BJ (cell line): ENCODE results near the gene AFG1L. TPM values are rescaled to one million over a fixed set of nuclear protein-coding genes. Genes with fewer than 3 reads are reported as not detected.

ENCODE experiments used
- CTCF ChIA-PET: fragments of 350-600 bp; formaldehyde crosslinking; extraction: SDS; loops from one replicate; lab custom pipeline; 2021; ENCODE audit warnings: antibody characterized with exemption, inconsistent platforms; lab: Yijun Ruan, JAX
- POLR2A ChIA-PET: fragments of 300-600 bp; sonication (Branson Sonifier 250); formaldehyde crosslinking; extraction: SDS; loops from one replicate; lab custom pipeline; 2021; ENCODE audit warnings: antibody characterized with exemption; lab: Charles Lee
- DNase-seq: peaks from one replicate; pipeline ENCODE4 v3.0.0-alpha.2; 2011; ENCODE audit warnings: low read depth
- H3K27me3 ChIP-seq: 2 replicates; pipeline ENCODE4 v1.6.0; 2011; ENCODE audit warnings: low read length; ENCODE audit not compliant: control insufficient read depth, insufficient read depth
- H3K36me3 ChIP-seq: 2 replicates; pipeline ENCODE4 v1.5.1; 2011; ENCODE audit warnings: low read length; ENCODE audit not compliant: control insufficient read depth, insufficient read depth
- H3K4me3 ChIP-seq: 2 replicates; pipeline ENCODE4 v1.5.1; 2011; ENCODE audit warnings: low read depth, mild to moderate bottlenecking, control low read depth, low read length
- polyA plus RNA-seq: library from polyadenylated mRNA; depleted of rRNA; stranded (reverse); fragments of >200 nt; gene quantifications from 2 replicates; pipeline ENCODE4 v1.2.3, GENCODE V29; 2011
- TF ChIP-seq, protein P1 (sequence below): IDR thresholded peaks from 2 replicates; pipeline ENCODE4 v1.5.1; 2011; ENCODE audit warnings: low read depth, mild to moderate bottlenecking, control low read depth, inconsistent platforms, low read length, moderate library complexity; ENCODE audit not compliant: insufficient read depth

Gene AFG1L
- polyA plus RNA-seq, 1 experiment, result 1.7 TPM

DNA sequence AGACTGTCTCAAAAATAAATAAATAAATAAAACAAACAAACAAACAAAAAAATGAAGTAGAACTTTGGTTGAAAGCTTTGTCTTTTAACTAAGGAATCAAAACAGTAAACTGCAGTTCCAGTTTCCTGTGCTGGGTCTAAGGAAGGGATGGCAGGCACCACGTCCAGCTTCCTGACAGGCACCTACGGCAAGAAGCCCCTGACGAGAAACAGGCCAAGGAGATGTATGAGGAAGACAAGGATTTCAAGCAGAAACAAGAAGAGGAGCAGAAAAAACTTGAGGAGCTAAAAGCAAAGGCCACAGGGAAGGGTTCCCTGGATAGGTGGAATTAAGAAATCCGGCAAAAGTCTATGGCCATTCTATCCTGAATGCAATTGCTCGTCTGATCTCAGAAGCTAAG lies 42.8 kb upstream of the AFG1L start:
- no peak overlapping the region for H3K4me3 ChIP-seq
- H3K36me3 ChIP-seq, result no peaks in the 10 kb centered on the region
- ChIA-PET CTCF (interaction anchor here (2.5 kb wide), 1 partner anchor 8 kb away, joined by 9 read pairs; the partner anchor contains the start of gene SNX3), POLR2A (no interaction called here)
- DNase-seq, result no peak
- H3K27me3 ChIP-seq, result no peaks in the 10 kb centered on the region
- TF ChIP-seq, protein P1, sequence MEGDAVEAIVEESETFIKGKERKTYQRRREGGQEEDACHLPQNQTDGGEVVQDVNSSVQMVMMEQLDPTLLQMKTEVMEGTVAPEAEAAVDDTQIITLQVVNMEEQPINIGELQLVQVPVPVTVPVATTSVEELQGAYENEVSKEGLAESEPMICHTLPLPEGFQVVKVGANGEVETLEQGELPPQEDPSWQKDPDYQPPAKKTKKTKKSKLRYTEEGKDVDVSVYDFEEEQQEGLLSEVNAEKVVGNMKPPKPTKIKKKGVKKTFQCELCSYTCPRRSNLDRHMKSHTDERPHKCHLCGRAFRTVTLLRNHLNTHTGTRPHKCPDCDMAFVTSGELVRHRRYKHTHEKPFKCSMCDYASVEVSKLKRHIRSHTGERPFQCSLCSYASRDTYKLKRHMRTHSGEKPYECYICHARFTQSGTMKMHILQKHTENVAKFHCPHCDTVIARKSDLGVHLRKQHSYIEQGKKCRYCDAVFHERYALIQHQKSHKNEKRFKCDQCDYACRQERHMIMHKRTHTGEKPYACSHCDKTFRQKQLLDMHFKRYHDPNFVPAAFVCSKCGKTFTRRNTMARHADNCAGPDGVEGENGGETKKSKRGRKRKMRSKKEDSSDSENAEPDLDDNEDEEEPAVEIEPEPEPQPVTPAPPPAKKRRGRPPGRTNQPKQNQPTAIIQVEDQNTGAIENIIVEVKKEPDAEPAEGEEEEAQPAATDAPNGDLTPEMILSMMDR, result no peak

DNA sequence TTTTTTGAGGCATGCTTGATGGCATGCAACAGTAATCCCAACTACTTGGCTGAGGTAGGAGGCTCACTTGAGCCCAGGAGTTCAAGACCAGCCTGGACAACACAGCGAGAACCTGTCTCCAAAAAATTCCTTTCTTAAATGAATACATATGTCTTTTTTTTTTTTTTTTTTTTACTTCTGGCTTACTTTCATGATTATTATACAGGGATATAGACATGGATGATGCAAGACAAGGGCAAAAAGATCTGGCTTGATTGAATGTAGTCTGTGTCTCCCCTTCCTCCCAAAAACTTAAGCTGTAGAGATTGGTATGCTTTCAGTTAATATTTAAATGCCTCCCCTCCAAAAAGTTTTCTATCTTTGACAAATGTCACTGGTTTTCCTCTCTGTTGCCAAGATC lies 41.6 kb upstream of the AFG1L start:
- Histone ChIP-seq H3K36me3 (no peaks in the 10 kb centered on the region), H3K27me3 (no peaks in the 10 kb centered on the region), H3K4me3 (no peak overlapping the region)
- ChIA-PET CTCF (no interaction called here), POLR2A (interaction anchor here (0.6 kb wide), 1 partner anchor 41 kb away, joined by 5 read pairs; no protein-coding TSS in a partner anchor)
- no peak for DNase-seq
- TF ChIP-seq, protein P1, result no peak

DNA sequence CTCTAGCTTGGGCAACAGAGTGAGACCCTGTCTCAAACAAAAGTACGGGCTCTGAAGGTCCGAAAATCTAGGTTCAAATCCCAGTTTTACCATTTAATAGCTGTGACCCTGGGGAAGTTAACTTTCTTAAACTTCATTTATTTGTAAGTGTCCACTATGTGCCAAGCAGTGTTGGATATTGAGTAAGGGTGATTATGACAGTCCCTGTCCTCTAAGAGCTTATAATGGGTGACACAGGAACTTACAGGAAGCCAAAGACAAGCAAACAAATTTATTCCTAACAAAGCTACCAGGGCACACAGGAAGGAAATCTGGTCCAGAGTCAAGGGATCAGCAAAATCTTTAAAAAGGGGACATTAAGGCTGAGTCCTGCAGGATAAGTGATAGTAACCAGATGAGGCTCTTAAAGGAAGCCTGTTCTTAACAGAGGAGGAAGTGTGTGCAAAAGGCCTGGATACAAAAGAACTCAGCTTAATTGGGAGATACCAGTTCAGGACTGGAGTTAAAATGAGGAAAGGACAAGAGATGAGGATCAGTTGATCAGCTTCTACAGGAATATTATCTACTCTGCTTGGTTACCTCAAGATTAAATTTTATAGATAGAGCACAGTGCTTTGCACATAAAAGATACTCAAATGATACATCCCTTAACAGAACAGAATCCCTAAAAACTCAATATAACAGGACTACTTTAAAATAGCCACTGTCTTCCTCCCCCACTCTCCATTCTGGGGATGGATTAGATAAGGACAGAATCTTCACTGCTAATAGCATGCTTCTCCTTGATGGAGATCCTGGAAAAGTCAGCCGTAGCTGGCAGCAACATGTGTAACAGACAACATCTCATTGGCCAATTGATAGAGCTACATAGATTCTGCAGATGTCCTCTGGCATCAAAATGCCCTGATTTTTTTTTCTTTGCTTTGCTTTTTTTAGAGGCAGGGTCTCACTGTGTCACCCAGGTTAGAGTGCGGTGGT lies 40.1 kb upstream of the AFG1L start:
- Histone ChIP-seq H3K27me3 (no peaks in the 10 kb centered on the region), H3K4me3 (no peak overlapping the region), H3K36me3 (no peaks in the 10 kb centered on the region)
- ChIA-PET POLR2A (no interaction called here), CTCF (interaction anchor here (0.6 to 1.1 kb wide), 2 partner anchors 15 to 39 kb away, joined by 3 read pairs; no protein-coding TSS in a partner anchor)
- DNase-seq, result no peak
- TF ChIP-seq, protein P1, result no peak

DNA sequence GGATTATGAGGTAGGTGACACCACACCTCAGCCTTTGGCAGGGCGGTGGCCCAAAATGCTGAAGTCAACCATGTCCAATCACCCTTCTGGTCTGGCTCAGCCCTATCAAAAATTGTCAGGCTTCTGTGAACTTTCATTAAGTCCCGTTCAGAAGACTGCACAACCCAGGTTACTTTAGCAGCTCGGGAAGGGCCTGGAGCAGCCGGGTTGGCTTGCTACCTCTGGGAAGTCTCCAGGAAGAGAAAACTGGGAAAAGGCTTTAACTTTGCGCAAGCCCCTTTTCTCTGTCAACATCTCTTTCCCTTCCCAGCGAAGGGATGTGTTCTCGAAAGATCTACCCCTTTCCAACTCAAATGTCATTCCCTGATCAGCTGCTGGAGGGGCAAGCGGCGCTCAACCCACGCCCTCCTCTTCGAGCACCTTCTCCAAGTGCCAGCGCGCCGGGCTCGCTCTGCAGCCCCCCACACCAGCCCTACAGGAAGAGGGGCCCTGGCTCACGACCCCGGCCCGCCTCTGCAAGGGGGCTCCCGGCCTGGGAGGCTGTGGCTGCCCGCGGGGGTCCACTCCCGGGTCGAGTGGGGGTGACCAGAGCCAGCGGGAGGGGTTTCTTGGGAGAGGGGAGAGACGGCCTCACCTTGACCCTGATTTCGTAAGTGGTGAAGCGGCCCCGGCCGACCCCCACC lies 34.6 kb upstream of the AFG1L start:
- TF ChIP-seq, protein P1, result no peak
- no peaks in the 10 kb centered on the region for H3K27me3 ChIP-seq
- peak overlapping the region; percentile 95 for H3K4me3 ChIP-seq
- ChIA-PET POLR2A (interaction anchor here (0.7 kb wide), 1 partner anchor 35 kb away, joined by 3 read pairs; the partner anchor contains the start of gene AFG1L), CTCF (interaction anchor here (0.8 to 2.3 kb wide), 3 partner anchors 9 to 246 kb away, joined by 4 to 9 read pairs (median 5); no protein-coding TSS in a partner anchor)
- DNase-seq, result no peak
- no peaks in the 10 kb centered on the region for H3K36me3 ChIP-seq
